Esophagus (tissue), 2 donors: ENCODE measurements around the gene PLEKHG2. TPM values are rescaled to one million over a fixed set of nuclear protein-coding genes. Genes with fewer than 3 reads are reported as not detected.

Experiments used
- H3K27ac ChIP-seq, 2 donors: one replicate each; pipeline ENCODE4 v1.5.1; 2013; ENCODE audit warnings: low read depth in 2 of 2, mild to moderate bottlenecking in 2 of 2, inconsistent platforms in 1 of 2, low read length in 1 of 2, moderate library complexity in 1 of 2
- H3K27me3 ChIP-seq, 2 donors: one replicate each; pipeline ENCODE4 v1.6.1; 2013; ENCODE audit warnings: low read length in 2 of 2, control low read depth in 1 of 2, mild to moderate bottlenecking in 1 of 2; ENCODE audit not compliant: insufficient read depth in 2 of 2, control insufficient read depth in 1 of 2
- H3K36me3 ChIP-seq, 2 donors: one replicate each; pipeline ENCODE4 v1.6.1; 2013; ENCODE audit warnings: low read length in 1 of 2; ENCODE audit not compliant: control insufficient read depth in 2 of 2, insufficient read depth in 2 of 2
- H3K4me1 ChIP-seq, 2 donors: one replicate each; pipeline ENCODE4 v1.6.1; 2013; ENCODE audit warnings: low read length in 1 of 2; ENCODE audit not compliant: control insufficient read depth in 2 of 2, insufficient read depth in 2 of 2
- H3K4me3 ChIP-seq, 2 donors: one replicate each; pipeline ENCODE4 v1.5.1; 2013; ENCODE audit warnings: low read length in 2 of 2, mild to moderate bottlenecking in 2 of 2, low read depth in 1 of 2, moderate library complexity in 1 of 2
- H3K9me3 ChIP-seq, 2 donors: one replicate each; pipeline ENCODE4 v1.6.1; 2013; ENCODE audit warnings: mild to moderate bottlenecking in 2 of 2, low read depth in 1 of 2, low read length in 1 of 2, moderate library complexity in 1 of 2; ENCODE audit not compliant: control insufficient read depth in 2 of 2, insufficient read depth in 1 of 2
- WGBS, 2 donors: extraction: QIAGEN DNeasy Blood & Tissue Kit; methylation state at CpG; one replicate each; pipeline ENCODE4 v1.1.7; 2013; 5-methylcytosine and 5-hydroxymethylcytosine counted together
- polyA plus RNA-seq, 2 donors: library from polyadenylated mRNA; stranded (reverse); fragments of 200-250 nt; gene quantifications; one replicate each; pipeline ENCODE4 v1.2.3, GENCODE V29; 2013
- donor health status: healthy with polysubstance abuse.
- donor health status: Bipolar disorder and iron deficiency.

Gene PLEKHG2
- polyA plus RNA-seq, 2 donors: 3.8 to 9.2 TPM

DNA sequence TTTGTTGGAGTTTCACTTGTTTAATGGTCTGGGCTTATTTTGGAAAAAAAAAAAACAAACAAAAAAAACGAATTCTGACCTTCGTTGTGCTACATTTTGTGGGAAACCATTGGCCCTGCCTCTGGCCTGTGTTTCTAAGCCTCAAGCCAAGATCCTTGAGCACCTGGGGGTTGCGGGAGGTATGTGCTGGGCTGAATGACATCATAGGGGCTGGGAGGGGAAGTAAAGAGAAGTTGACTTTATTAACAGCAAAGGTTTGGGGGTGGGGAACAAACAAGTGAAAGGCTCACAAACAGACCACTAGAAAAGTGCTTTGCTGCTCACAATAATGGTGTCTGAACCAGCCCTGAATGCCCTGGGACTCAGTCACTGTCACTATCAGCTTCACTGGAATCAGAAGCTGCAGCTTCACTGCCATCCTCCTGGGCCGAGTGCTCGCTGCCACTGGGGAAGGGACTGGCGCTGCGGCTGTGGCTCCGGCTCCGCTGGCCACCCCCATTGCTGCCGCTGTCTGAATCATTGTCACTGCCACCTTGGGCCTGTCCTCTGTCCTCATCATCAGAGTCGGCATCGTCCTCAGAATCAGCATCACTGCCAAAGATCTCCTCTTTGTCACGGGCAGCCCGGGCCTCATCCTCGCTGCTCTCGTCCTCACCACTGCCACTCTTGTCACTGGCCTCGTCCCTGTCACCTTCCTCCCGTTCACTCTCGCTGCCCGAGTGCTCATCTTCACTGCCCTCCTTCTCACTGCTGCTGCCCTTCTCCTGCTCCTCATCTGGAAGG lies 26.6 kb upstream of the PLEKHG2 start:
- Histone ChIP-seq H3K9me3 (no peaks in the 10 kb centered on the region), H3K27me3 (no peaks in the 10 kb centered on the region), H3K36me3 (peaks cover 12 to 53% of the 10 kb centered on the region in 2 donors), H3K4me1 (peaks cover 0 to 6% of the 10 kb centered on the region in 2 donors), H3K27ac (no peak overlapping the region), H3K4me3 (no peak overlapping the region)
- 81 to 82% methylated on average over 20 of the region's 20 CpGs for WGBS, 2 donors

DNA sequence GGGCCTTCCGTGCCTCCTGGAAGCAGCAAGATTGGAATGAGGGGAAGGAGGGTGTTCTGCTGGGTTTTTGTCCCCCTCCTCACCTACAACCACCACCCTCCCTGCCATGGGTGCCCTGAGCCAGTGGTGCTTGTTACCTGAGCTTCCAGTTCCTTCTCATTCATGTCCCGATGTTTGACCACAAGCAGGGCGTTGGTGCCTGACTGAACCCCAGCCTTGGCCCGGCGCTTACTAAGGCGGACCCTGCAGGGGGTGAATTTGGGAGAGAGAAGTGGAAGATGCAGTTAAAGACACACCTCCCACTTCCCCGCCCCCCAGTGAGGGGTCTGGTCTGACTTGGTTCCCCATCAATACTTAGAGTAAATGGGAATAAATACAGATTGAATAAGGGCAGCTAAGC lies 25.9 kb upstream of the PLEKHG2 start:
- Histone ChIP-seq H3K36me3 (peaks cover 8 to 47% of the 10 kb centered on the region in 2 donors), H3K27me3 (no peaks in the 10 kb centered on the region), H3K4me3 (no peak overlapping the region), H3K9me3 (no peaks in the 10 kb centered on the region), H3K4me1 (peaks cover 0 to 6% of the 10 kb centered on the region in 2 donors), H3K27ac (no peak overlapping the region)
- WGBS, 2 donors: 84 to 86% methylated on average over 7 of the region's 7 CpGs

DNA sequence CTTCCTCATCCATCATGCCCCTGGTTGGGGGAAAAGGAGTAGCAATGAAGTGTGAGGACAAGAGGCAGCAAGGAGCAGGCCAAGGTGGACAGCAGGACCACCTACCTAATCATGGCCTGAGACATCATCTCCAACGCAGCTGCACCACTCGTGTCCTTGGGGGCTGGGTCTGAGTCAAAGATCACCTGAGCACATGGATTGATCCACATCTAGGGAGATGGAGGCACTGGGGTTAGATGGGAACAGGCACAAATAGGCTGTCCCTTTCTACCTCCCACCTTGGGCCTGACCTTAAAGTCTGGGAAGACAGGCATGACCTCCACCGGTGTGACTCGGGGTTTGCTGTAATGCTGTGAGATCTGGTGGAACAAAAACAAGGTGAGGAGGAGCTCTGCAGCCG lies 23.8 kb upstream of the PLEKHG2 start:
- WGBS, 2 donors: 79 to 91% methylated on average over 5 of the region's 5 CpGs
- H3K36me3 ChIP-seq: peaks cover 5 to 37% of the 10 kb centered on the region in 2 donors

DNA sequence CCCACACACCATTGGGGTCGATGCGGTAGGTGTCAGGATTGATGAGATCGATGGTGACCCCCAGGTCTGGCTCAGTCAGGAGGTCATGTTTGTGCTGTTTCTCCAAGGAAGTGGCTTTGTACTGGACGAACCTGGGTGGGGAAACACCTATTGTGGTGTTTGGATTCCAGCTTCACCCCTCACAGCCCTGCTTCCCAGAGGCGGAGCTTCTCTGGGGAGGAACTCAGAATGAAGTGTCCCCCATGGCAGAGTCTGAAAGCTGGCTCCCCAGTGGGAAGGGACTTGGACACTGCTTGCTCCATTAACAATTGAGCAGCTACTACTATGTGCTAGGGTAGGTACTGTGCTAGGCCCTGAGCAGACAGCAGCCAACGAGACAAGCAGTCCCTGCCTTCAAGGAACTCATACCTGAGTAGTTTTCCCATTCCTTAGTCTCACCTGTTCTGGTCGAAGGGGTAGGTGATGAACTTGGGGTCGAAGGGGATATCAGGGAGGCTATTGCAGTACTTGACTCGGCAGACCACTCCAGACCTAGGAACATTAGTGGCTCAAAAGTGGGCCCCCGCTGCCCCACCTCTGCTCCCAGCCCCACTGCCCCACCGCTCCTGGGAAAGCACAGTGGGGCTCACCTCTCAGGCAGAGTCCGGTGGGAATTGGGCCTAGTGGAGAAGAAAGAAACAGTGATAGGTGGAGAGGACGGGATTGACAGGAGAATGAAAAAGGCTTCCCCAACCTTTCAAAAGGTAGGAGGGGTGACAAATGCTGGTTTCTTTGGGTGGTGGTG lies 22.6 kb upstream of the PLEKHG2 start:
- peaks cover 4 to 37% of the 10 kb centered on the region in 2 donors for H3K36me3 ChIP-seq
- H3K4me3 ChIP-seq: peak overlapping the region; percentile 82 to 84
- peaks cover 0 to 9% of the 10 kb centered on the region in 2 donors for H3K4me1 ChIP-seq
- WGBS, 2 donors: 56 to 63% methylated on average over 13 of the region's 13 CpGs
- peak overlapping the region; percentile 97 to 98 for H3K27ac ChIP-seq
- H3K27me3 ChIP-seq: no peaks in the 10 kb centered on the region
- no peaks in the 10 kb centered on the region for H3K9me3 ChIP-seq

More for the DNA sequence above, 23.8 kb upstream of the PLEKHG2 start:
- Histone ChIP-seq H3K4me3 (no peak overlapping the region), H3K27me3 (no peaks in the 10 kb centered on the region), H3K4me1 (peaks cover 0 to 9% of the 10 kb centered on the region in 2 donors), H3K9me3 (no peaks in the 10 kb centered on the region), H3K27ac (peak overlapping the region in 1 of 2 donors; percentile 8)

DNA sequence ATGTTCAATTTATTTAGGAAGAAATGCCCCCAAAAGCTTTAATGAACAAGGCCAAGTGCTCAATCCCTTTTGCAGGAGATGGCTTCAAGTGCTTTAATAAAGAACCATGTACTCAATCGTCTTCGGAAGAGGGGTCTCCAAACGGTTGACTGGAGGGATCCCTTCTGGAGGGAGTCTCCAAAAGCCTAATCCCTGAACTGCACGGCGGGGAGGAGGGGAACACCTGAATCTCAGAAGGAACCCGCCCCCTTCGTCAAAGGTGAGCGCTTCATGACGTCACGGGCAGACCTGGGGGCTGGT lies 22.1 kb upstream of the PLEKHG2 start:
- 0 to 1% methylated on average over 10 of the region's 10 CpGs for WGBS, 2 donors

DNA sequence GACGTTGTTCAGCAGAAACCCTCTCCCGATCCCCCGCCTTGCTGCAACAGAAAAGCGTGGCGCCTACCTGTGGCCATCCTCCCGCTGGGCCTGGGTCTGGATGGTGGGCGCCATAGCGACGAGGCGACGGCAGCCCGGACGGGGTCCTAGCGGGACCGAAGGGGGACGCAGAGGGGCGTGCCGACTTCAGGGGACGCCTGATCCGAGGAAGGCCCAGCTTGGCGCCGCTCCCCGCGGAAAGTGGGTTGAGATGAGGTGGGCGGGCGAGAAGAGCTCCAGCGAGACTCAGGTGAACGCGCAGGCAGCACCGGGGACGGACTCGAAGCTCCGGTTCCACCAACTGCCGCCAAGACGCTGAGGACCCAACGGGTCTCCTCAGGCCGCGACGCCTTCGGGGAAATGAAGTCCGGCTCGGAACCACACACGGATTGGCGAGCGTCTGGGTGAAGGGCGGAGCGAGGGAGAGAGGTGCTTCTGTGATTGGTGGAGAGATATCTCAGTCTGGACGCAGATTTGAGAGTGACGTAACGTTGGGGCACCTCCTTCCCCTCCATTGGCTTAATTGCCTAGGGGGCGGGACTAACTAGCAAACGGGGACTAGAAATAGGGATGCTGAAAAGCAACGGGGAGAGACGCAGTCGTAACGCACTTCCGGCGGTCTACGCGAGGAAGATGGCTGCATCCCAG lies 21.6 kb upstream of the PLEKHG2 start, which contains the start of the genes MED29 and PAF1:
MED29 (plus strand) TSS at position 628 of the 687 bp plus-strand sequence; CDS start at position 673, 45 bp downstream.
PAF1 (minus strand) TSS at position 356 of the 687 bp plus-strand sequence; CDS start at position 114, 242 bp downstream.
- 0% methylated on average over 60 of the region's 60 CpGs for WGBS, 2 donors
- H3K4me3 ChIP-seq: peak within 1 kb of the TSS; percentile 82 to 84
- no peaks in the 10 kb centered on the region for H3K27me3 ChIP-seq
- peaks cover 4 to 31% of the 10 kb centered on the region in 2 donors for H3K36me3 ChIP-seq
- H3K9me3 ChIP-seq: no peaks in the 10 kb centered on the region
- peak within 1 kb of the TSS; percentile 97 to 98 for H3K27ac ChIP-seq
- H3K4me1 ChIP-seq: peaks cover 0 to 9% of the 10 kb centered on the region in 2 donors

More for the DNA sequence above, 22.1 kb upstream of the PLEKHG2 start:
- Histone ChIP-seq H3K36me3 (peaks cover 4 to 32% of the 10 kb centered on the region in 2 donors), H3K27ac (peak overlapping the region; percentile 97 to 98), H3K4me3 (peak overlapping the region; percentile 82 to 84), H3K9me3 (no peaks in the 10 kb centered on the region), H3K4me1 (peaks cover 0 to 9% of the 10 kb centered on the region in 2 donors), H3K27me3 (no peaks in the 10 kb centered on the region)

DNA sequence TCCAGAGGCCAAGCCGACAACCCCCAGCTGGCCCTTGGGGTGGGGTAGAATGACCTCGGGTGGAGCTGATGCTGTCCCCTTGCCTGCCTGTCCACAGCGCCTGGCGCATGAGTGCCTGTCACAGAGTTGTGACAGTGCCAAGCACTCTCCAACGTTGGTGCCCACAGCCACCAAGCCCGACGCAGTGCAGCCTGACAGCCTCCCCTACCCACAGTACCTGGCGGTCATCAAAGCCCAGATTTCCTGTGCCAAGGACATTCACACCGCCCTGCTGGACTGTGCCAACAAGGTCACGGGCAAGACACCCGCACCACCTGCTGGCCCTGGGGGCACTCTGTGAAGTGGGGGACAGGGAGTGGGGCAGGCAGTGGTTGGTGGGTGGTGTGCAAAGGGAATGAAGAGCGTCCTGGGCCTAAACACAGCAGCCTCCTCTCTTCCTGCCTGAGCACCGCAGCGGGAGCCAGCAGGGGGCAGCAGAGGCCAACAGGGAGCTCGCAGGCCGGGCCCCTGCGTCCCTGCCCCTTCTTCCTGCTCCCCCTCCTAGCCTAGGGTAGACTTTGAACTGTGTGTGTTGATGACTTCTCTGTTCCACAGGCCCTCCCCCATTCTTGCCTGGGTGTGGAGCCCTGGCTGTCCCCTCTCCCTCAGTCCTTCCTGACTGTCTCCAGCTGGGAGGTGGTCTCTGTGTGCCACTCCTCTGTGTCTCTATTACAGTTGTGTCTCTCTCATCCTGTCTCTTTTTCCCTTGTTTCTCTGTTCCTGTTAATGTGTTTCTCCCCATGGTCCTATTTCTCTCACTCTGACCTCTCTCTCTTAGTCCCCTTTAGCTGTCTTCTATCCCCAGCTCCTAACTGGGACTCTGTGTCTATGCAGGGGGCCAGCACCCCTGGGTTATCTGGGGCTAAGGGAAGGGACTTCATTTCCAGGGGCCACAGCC lies 14.8 kb upstream of the PLEKHG2 start:
- Histone ChIP-seq H3K4me1 (peaks cover 5 to 29% of the 10 kb centered on the region in 2 donors), H3K4me3 (peak overlapping the region; percentile 17 to 28), H3K36me3 (peaks cover 0 to 12% of the 10 kb centered on the region in 2 donors), H3K27me3 (no peaks in the 10 kb centered on the region), H3K9me3 (no peaks in the 10 kb centered on the region), H3K27ac (peak overlapping the region; percentile 98 to 99)
- WGBS, 2 donors: 24 to 26% methylated on average over 17 of the region's 17 CpGs

DNA sequence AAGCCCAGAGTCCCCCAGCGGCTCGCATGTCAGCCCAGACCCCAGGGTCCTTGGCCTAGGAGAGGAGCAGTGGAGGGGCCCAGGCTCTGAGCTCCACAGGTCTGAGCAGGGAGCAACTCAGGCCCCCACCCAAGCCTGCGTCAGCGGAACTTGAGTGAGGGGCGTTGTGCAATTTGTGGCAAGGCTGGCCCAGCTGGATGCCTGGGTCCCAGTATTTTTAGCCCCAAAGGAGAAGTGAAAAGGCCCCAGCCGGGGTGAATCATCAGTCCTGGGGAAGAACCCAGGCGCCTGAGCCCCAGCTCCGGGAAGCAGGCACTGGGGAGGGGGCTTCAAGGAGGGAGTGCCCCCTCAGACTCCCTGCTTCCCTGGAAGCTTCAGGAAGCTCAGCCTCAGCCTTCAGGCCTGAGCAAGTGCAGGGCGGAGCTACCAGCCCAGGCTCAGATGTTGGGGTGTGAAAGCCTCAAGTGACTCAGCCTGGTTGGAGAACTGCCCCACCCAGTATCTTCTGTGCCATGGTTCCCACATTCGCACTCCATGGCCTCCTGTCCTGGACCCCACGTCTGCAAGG lies 14.1 kb upstream of the PLEKHG2 start:
- Histone ChIP-seq H3K36me3 (peaks cover 0 to 11% of the 10 kb centered on the region in 2 donors), H3K4me1 (peaks cover 5 to 29% of the 10 kb centered on the region in 2 donors), H3K4me3 (peak overlapping the region; percentile 17 to 28), H3K27ac (peak overlapping the region; percentile 98 to 99), H3K27me3 (no peaks in the 10 kb centered on the region), H3K9me3 (no peaks in the 10 kb centered on the region)
- WGBS, 2 donors: 48 to 57% methylated on average over 11 of the region's 11 CpGs
